ENCODE results near the gene SCAP.

The SCAP gene

DNA sequence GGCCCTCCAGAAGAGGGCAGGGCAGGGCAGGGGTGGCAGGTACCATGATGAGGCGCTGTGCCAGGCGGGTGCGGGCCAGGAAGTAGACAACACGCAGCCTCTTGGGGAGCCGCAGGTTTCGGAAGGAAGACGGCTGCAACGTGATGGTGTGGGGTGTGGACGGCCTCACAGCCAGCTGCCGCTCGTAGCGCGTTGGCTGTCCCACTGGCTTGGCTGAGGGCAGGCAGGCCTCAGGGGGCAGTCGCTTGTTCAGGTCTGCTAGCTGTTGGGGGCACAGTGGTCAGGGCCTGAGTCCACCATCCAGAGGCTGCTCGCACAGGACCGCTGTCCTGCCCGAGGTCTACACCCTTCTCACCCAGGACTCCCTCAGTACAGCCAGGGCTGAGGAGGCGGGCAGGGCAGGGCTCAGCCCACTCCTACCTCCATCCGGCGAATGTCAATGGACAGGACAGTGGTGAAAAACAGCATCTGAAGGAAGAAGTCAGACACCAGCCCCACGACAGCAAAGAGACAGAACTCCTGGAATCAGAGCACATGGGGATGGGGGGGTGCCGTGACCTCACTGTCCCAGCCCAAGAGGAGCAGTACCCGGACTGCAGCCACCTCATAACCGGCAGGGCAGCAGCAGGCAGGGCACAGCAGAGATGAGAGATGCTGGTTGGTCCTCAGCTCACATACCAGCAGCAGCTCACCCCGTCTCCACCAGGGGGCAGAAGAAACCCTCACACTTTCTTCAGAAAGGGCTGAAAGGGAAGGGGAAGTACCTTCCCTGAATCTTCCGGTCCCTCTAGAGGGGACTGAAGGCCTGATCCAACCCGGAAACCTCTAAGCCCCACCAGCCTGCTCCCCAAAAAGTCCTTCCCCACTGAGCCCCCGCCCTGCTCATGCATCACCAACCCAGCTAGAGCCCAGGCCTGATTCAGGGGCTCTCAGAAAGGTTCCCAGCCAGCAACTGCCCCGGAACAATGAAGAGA, 54.9 kb downstream of the SCAP start:
- CTCF ChIA-PET = interaction anchor here (0.6 to 4.9 kb wide), 30 partner anchors 9 to 532 kb away, joined by 3 to 40 read pairs (median 4); partner anchors contain the start of genes ELP6, PTPN23 and SCAP
- Mint-ChIP-seq H3K4me3 (peak overlapping the region; percentile 60), H3K4me1 (peaks cover 8% of the 10 kb centered on the region), H3K36me3 (peaks cover 23% of the 10 kb centered on the region), H3K27me3 (no peaks in the 10 kb centered on the region), H3K27ac (peak overlapping the region; percentile 98), H3K9me3 (no peaks in the 10 kb centered on the region)
- DNase-seq = peak; percentile 95

DNA sequence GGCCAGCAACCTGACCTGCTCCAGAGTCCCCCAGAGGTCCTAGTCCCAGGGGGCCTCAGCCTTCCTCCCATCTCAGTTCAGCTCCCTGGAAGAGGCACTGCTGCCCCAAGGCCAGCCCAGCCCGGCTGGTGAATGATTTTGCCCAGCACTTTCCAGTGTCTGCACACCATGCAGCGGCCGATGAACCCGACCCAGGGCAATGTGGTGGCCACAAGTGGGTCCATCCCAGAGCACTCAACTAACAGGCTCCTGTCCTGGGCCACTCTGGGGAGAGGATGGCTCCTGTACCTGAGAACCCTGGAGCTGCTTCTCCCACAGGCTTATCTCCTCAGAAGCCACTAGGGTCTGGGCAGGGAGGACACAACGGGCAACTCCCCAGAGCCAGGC, 55.7 kb downstream of the SCAP start:
- H3K27me3 Mint-ChIP-seq = no peaks in the 10 kb centered on the region
- no peak overlapping the region for H3K4me3 Mint-ChIP-seq
- no peak overlapping the region for H3K27ac Mint-ChIP-seq
- H3K36me3 Mint-ChIP-seq = peaks cover 29% of the 10 kb centered on the region
- H3K4me1 Mint-ChIP-seq = peaks cover 8% of the 10 kb centered on the region
- no peak for DNase-seq
- H3K9me3 Mint-ChIP-seq = no peaks in the 10 kb centered on the region
- CTCF ChIA-PET = interaction anchor here (0.6 to 4.9 kb wide), 11 partner anchors 10 to 370 kb away, joined by 3 to 40 read pairs (median 4); partner anchors contain the start of gene SCAP

DNA sequence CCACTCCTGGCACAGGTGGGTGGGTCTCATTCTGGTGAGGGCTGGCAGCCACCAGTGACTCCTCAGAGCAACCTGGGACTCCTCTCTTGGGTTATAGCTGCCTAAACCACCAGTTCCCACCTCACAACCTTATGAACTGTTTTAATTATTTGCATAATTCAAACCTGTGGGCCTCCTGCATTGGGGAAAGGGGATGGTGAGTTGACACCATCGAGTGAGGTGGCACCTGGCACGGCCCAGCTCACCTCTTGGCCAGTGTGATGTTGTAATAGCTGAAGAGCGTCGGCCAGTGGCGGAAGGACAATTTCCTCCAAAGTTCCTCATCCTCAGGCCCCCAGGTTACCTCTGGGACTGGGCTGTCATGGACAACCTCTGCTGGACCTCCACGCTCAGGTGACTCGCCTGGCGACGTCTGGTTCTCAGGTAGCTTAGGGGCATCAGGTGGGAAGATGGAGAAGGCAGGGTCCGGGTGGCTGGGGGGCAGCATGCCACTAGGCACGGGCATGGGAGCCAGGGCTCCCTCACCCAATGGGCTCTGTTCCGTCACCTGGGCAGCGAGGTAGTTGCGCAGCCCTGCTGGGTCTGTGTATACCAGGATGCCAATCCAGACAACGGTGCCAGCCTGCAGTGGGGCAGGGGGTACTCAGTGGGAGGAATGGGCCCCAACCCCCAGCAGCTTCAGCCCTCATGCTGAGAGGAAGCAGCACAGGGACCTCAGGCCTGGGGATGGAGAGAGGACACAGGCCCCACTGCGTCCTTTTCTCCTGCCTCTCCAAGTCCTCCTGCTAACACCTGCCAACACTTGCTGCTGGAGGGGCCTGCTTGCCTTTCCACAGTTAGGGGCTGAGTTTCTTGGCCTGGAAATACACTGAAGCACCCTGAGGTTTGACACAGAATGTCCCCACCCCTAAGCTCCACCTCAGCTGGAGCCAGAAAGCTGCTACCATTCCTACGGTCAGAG, 56.4 kb downstream of the SCAP start:
- no peak for DNase-seq
- Mint-ChIP-seq H3K27ac (no peak overlapping the region), H3K9me3 (no peaks in the 10 kb centered on the region), H3K4me1 (peaks cover 8% of the 10 kb centered on the region), H3K36me3 (peaks cover 31% of the 10 kb centered on the region), H3K27me3 (no peaks in the 10 kb centered on the region), H3K4me3 (no peak overlapping the region)
- CTCF ChIA-PET = interaction anchor here (0.6 to 4.9 kb wide), 7 partner anchors 11 to 168 kb away, joined by 3 to 40 read pairs (median 3); partner anchors contain the start of gene SCAP

DNA sequence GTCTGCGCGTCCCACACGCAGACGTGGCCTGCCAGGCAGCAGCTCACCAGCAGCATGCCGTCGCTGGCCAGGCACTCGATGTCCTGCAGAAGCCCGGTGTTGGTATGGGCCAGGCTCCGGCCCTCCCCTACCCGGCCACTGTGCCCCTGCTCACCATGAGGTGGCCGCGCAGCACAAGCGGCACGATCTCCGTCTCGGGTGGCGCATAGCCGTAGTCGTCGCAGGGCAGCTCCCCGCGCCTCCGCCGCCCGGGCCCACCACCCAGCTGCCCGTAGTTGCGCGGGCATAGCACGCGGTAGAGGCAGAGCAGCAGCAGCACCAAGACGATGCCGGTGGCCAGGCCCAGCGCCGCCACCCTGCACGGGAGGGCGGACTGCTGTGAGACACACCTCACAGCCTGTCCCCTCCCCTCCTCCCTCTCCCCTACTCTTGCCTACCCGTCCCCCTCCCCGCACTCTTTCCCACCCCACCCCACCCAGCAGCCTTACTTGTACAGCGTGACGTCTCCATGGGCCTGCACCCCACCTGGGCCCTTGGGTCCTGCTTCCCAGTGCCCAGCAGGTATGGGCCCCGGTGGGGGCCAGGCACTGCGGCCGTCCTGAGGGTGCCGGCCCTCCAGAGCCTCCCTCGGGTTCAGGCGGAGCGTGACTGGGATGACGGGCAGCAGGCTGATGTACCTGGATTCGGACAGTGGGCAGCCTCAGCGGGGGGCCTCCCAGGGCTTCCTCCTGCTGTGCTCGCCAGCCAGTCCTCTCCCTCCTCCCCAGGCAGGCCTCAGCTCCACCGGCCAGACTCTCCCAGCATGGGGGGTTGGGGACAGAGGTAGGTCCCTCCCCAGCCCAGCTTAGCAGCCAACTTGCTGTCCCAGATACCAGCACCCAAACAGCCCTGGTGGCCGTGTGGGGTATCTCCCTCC, 57.3 kb downstream of the SCAP start:
- H3K4me1 Mint-ChIP-seq = peaks cover 8% of the 10 kb centered on the region
- peaks cover 32% of the 10 kb centered on the region for H3K36me3 Mint-ChIP-seq
- no peak overlapping the region for H3K27ac Mint-ChIP-seq
- H3K27me3 Mint-ChIP-seq = no peaks in the 10 kb centered on the region
- DNase-seq = no peak
- CTCF ChIA-PET = interaction anchor here (1.0 to 4.9 kb wide), 2 partner anchors 57 to 104 kb away, joined by 3 to 40 read pairs; partner anchors contain the start of gene SCAP
- H3K9me3 Mint-ChIP-seq = no peaks in the 10 kb centered on the region
- no peak overlapping the region for H3K4me3 Mint-ChIP-seq

DNA sequence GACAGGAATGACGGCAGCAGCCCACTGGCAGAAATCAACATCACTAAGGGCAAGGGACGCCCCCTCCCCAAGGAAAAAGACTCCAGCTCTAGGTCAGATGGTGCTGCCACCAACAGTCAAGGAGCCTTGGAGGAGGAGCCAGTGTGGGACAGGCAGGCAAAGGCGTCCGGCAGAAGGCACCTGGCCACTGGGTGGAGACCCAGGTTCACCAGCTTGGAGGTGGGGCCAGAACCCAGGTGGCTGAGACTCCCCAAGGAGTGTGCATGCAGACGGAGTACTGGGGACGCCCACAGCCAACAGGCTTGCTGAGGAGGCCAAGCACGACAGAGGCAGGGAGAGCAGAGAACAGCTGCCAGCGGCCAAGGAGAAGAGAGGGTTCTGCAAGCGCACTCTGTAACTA, 59.7 kb downstream of the SCAP start:
- peaks cover 32% of the 10 kb centered on the region for H3K36me3 Mint-ChIP-seq
- H3K27ac Mint-ChIP-seq = peak overlapping the region; percentile 9
- no peaks in the 10 kb centered on the region for H3K27me3 Mint-ChIP-seq
- H3K4me1 Mint-ChIP-seq = peaks cover 4% of the 10 kb centered on the region
- H3K9me3 Mint-ChIP-seq = no peaks in the 10 kb centered on the region
- no peak for DNase-seq
- H3K4me3 Mint-ChIP-seq = no peak overlapping the region
- CTCF ChIA-PET = interaction anchor here (0.6 kb wide), 1 partner anchor 91 kb away, joined by 3 read pairs; no protein-coding TSS in a partner anchor

DNA sequence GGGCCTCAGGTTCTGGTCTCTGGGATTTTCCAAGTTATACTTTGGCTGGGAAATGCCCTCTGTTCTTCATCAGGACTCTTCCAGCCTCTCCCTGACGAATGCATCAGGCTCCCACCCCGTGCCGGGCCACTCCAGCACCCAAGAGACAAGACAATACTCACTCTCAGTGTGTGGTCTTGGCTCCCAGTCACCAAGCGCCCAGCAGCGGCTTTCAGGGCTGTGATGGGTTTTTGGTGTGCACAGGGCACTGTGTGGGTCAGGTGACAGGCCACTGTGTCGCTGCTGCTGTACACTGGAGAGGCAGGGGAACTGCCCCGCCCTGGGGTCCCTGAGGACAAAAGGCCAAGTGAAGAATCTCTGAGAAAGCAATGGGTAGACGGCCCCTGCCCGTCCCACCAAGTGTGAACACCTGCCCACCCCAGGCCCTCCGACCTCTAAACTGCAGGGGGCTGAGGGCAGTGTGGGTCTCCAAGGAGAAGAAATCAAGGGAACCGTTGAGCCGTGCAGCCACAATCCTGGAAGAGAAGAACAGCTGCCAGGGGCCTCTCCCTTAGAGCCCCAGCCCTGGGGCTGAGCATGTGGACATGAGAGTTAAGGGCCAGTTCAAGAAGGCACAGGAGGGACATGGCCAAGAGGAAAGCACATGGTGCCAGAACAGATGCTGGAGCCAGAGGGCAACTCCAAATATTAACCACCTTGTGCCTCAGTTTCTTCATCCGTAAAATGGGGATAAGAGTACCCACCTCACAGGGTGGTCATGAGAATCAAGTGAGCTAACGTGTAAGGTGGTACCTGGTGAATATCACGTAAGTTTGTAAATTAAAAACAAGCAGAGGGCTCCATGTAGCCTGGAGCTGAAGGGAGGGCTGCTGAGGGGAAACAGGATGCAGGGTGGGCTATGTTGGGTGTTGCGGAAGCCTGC, 60.8 kb downstream of the SCAP start:
- Mint-ChIP-seq H3K9me3 (no peaks in the 10 kb centered on the region), H3K4me1 (no peaks in the 10 kb centered on the region), H3K27me3 (no peaks in the 10 kb centered on the region), H3K36me3 (peaks cover 31% of the 10 kb centered on the region), H3K4me3 (no peak overlapping the region), H3K27ac (peak overlapping the region; percentile 19)
- CTCF ChIA-PET = no interaction called here
- DNase-seq = no peak

DNA sequence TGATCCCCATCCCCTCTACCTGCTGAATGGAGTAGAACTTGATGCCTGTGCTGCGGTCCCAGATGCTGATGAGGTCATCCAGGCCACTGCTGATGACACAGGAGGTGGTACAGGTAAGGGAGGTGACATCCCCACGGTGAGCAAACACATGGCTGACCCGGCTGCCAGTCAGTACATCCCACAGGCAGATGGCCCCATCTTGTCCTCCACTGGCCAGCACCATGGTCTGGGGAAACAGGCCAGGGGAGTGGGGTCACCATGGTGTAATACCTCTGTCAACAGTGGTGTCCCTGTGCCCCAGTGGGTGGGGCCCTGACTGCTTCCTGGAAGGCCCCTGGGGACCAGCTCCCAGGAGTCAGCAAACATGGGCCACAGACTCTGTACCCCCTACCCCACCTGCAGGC, 61.6 kb downstream of the SCAP start:
- Mint-ChIP-seq H3K9me3 (no peaks in the 10 kb centered on the region), H3K27ac (no peak overlapping the region), H3K4me1 (no peaks in the 10 kb centered on the region), H3K27me3 (no peaks in the 10 kb centered on the region), H3K4me3 (no peak overlapping the region), H3K36me3 (peaks cover 31% of the 10 kb centered on the region)
- no peak for DNase-seq
- CTCF ChIA-PET = interaction anchor here (1.3 kb wide), 1 partner anchor 8 kb away, joined by 4 read pairs; no protein-coding TSS in a partner anchor

DNA sequence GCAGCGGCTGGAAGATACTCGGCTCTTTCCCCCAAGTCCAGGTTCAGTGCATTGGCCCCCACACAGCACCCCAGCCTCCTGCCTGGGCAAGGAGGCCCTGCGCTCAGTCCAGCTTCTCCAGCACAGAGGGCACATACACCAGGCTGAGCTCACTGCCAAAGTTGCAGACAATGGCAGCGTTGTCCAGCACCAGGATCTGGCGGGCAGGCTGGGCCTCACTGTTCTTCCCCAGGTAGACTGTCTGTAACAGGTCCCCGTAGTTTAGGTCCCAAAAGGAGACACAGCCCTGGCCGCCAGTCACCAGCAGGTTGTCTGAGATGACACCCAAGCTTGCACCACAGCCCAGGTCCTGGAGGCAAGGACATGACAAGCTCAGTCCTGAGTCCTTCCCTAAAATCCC, 62.0 kb downstream of the SCAP start:
- Mint-ChIP-seq H3K36me3 (peaks cover 27% of the 10 kb centered on the region), H3K4me1 (no peaks in the 10 kb centered on the region), H3K27ac (no peak overlapping the region), H3K9me3 (no peaks in the 10 kb centered on the region), H3K27me3 (no peaks in the 10 kb centered on the region), H3K4me3 (no peak overlapping the region)
- CTCF ChIA-PET = interaction anchor here (1.3 kb wide), 1 partner anchor 9 kb away, joined by 4 read pairs; no protein-coding TSS in a partner anchor
- DNase-seq = no peak

DNA sequence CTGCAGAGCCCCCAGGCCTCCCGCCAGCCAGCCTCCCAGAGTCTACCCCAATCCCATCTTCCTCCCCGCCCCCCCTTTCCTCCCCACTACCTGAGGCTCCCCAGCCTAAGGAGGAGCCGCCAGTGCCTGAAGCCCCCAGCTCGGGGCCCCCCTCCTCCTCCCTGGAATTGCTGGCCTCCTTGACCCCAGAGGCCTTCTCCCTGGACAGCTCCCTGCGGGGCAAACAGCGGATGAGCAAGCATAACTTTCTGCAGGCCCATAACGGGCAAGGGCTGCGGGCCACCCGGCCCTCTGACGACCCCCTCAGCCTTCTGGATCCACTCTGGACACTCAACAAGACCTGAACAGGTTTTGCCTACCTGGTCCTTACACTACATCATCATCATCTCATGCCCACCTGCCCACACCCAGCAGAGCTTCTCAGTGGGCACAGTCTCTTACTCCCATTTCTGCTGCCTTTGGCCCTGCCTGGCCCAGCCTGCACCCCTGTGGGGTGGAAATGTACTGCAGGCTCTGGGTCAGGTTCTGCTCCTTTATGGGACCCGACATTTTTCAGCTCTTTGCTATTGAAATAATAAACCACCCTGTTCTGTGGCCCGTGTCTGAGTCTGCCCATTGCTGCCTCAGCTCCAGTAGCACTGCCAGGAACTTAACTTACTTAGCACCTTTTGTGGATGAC, 62.8 kb downstream of the SCAP start:
- no peaks in the 10 kb centered on the region for H3K9me3 Mint-ChIP-seq
- H3K36me3 Mint-ChIP-seq = peaks cover 30% of the 10 kb centered on the region
- H3K4me3 Mint-ChIP-seq = no peak overlapping the region
- H3K27ac Mint-ChIP-seq = peak overlapping the region; percentile 6
- no peaks in the 10 kb centered on the region for H3K27me3 Mint-ChIP-seq
- no peak for DNase-seq
- H3K4me1 Mint-ChIP-seq = no peaks in the 10 kb centered on the region
- CTCF ChIA-PET = interaction anchor here (1.3 kb wide), 1 partner anchor 10 kb away, joined by 4 read pairs; no protein-coding TSS in a partner anchor

DNA sequence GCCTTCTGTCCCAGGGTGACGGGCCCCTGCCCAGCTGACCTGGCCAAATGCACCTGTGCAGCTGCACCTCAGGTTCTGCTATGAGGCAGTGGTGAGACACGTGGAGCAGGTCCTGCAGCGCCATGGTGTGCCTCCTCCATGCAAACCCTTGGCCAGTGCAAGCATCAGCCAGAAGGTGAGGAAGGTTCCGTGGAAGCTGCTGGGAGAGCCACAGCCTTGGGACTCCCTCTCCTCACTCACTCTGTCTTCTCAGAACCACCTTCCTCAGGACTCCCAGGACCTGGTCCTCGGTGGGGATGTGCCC, 63.3 kb downstream of the SCAP start:
- Mint-ChIP-seq H3K27me3 (no peaks in the 10 kb centered on the region), H3K9me3 (no peaks in the 10 kb centered on the region), H3K36me3 (peaks cover 33% of the 10 kb centered on the region), H3K4me3 (no peak overlapping the region), H3K27ac (no peak overlapping the region), H3K4me1 (no peaks in the 10 kb centered on the region)
- CTCF ChIA-PET = no interaction called here
- no peak for DNase-seq

DNA sequence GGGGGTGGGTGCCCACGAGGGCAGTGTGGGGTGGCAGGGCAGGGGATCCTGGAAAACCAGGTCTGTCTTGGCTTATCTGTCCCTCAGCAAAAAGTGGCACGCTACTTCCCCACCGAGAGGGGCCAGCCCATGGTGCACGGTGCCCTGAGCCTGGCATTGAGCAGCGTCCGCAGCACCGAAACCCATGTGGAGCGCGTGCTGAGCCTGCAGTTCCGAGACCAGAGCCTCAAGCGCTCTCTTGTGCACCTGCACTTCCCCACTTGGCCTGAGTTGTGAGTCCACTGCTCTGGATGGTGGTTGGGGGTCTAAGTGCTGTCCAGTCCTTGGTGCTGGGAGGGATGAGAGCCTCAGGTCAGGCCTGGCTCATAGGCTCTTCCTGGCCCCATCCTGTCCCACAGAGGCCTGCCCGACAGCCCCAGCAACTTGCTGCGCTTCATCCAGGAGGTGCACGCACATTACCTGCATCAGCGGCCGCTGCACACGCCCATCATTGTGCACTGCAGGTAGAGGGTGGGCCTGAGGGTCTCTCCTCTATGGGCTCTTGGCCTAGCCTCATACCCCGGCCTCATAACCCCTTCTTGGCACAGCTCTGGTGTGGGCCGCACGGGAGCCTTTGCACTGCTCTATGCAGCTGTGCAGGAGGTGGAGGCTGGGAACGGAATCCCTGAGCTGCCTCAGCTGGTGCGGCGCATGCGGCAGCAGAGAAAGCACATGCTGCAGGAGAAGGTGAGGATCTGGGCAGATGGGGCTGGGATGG, 63.9 kb downstream of the SCAP start:
- no peak for DNase-seq
- Mint-ChIP-seq H3K27ac (no peak overlapping the region), H3K27me3 (no peaks in the 10 kb centered on the region), H3K36me3 (peaks cover 33% of the 10 kb centered on the region), H3K4me1 (no peaks in the 10 kb centered on the region), H3K9me3 (no peaks in the 10 kb centered on the region), H3K4me3 (no peak overlapping the region)
- CTCF ChIA-PET = no interaction called here
